ENCODE measurements around the gene GNB1. TPM values are rescaled to one million over a fixed set of nuclear protein-coding genes. Genes with fewer than 3 reads are reported as not detected.
A peak's percentile ranks its signal among the peaks of the same experiment; 100 is the strongest.

GNB1 gene
- total RNA-seq, 5 donors from 2014 or later (not counting 1 experiment from before 2014, with no cell fraction given) = 208 to 295 (median 261) TPM

DNA sequence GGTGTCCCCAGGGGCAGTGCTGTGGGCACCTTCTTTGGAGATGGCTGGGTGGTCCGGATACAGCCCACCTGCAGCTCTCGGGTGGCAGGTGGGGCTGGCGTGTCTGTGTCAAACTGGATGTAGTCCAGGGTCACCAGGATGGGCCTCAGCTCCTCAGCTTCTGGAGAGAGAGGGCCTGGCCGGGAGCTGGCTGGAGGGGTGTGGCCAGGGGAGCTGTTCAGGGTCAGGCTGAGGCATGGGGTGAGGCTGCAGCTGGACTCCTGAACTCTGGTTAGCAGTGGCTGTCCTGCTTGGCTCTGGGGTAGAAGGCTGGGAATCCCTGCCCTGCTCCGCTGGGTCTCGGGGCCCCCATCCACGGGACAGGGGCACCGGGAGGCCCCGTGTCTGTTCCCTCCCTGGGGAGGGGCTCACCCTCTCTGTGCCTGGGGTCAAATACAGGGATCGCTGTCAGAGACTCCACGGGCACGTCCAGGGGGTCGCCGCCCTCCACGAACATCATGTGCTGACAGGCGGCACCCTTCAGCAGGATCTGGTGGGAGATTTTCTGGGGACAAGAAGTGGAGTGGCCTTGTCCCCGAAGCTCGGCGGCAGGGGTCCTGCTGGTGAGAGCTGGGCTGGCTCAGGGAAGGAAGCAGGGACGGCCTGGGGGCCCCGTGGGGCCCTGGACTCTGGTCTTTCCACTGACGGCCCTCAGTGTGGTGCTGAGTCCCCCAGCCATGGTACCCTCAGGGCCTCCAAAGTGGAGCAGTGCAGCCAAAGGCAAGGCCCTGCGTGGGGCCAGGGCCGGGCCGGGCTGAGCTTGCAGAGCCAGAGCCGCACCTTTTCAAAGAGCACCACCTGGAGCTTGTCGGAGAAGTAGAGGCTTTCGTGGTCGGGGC lies 32.3 kb upstream of the GNB1 start:
- ATAC-seq (replicated peaks in 1 of 4) (no peak), DNase-seq (no peak)
- Histone ChIP-seq H3K4me1 (ENCODE audit: control insufficient read depth in 1 of 2, extremely low read depth in 1 of 2, insufficient read depth in 2 of 2, low read length in 2 of 2) (peaks cover 0 to 21% of the 10 kb centered on the region in 2 experiments), H3K4me3 (ENCODE audit: control insufficient read depth in 1 of 2, extremely low read depth in 1 of 2, low read length in 1 of 2) (no peak overlapping the region), H3K36me3 (ENCODE audit: control insufficient read depth in 2 of 2, extremely low read depth in 1 of 2, insufficient read depth in 1 of 2, low read length in 1 of 2) (no peaks in the 10 kb centered on the region), H3K27ac (ENCODE audit: low read length) (no peak overlapping the region), H3K27me3 (replicated peaks in 1 of 2; ENCODE audit: control insufficient read depth in 2 of 2, extremely low read depth in 1 of 2, insufficient read depth in 2 of 2, low read length in 1 of 2) (peaks cover 0 to 2% of the 10 kb centered on the region in 2 experiments), H3K9me3 (no peaks in the 10 kb centered on the region)
- Mint-ChIP-seq H3K4me1 (peaks cover 0 to 3% (median 0%) of the 10 kb centered on the region in 3 donors), H3K36me3 (no peaks in the 10 kb centered on the region), H3K27me3 (no peaks in the 10 kb centered on the region), H3K27ac (no peak overlapping the region), H3K4me3 (no peak overlapping the region), H3K9me3 (no peaks in the 10 kb centered on the region)
- ChIA-PET CTCF (no interaction called here), POLR2A (interaction anchor here (0.5 kb wide), 2 partner anchors 46 to 143 kb away, joined by 3 to 7 read pairs; no protein-coding TSS in a partner anchor)
- 80% methylated on average over 29 of the region's 29 CpGs for WGBS (ENCODE audit: insufficient coverage)

DNA sequence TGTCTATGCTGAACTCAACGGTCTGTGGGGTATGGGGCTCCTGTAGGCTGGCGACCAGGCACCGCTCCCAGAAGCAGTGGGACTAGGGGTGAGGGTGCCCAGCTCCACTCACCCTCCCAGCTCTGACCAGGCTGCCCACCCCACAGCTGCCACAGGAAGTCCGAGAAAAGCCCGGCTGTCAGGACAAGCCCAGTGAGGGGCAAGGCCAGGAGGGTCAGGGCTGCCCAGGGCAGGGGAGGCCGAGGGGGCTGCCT lies 31.7 kb upstream of the GNB1 start:
- Mint-ChIP-seq H3K27ac (no peak overlapping the region), H3K27me3 (no peaks in the 10 kb centered on the region), H3K36me3 (no peaks in the 10 kb centered on the region), H3K4me3 (no peak overlapping the region), H3K9me3 (no peaks in the 10 kb centered on the region), H3K4me1 (peaks cover 0 to 8% (median 0%) of the 10 kb centered on the region in 3 donors)
- CTCF ChIA-PET = no interaction called here
- Histone ChIP-seq H3K9me3 (no peaks in the 10 kb centered on the region), H3K36me3 (ENCODE audit: control insufficient read depth in 2 of 2, extremely low read depth in 1 of 2, insufficient read depth in 1 of 2, low read length in 1 of 2) (no peaks in the 10 kb centered on the region), H3K27ac (ENCODE audit: low read length) (no peak overlapping the region), H3K27me3 (replicated peaks in 1 of 2; ENCODE audit: control insufficient read depth in 2 of 2, extremely low read depth in 1 of 2, insufficient read depth in 2 of 2, low read length in 1 of 2) (peaks cover 0 to 4% of the 10 kb centered on the region in 2 experiments), H3K4me1 (ENCODE audit: control insufficient read depth in 1 of 2, extremely low read depth in 1 of 2, insufficient read depth in 2 of 2, low read length in 2 of 2) (peaks cover 0 to 26% of the 10 kb centered on the region in 2 experiments), H3K4me3 (ENCODE audit: control insufficient read depth in 1 of 2, extremely low read depth in 1 of 2, low read length in 1 of 2) (no peak overlapping the region)
- POLR2A ChIA-PET = interaction anchor here in 1 of 2 donors (0.5 kb wide), 1 partner anchor 46 kb away, joined by 7 read pairs; no protein-coding TSS in a partner anchor
- WGBS (ENCODE audit: insufficient coverage) = 78% methylated on average over 3 of the region's 6 CpGs
- DNase-seq (no peak), ATAC-seq (replicated peaks in 1 of 4) (no peak)

- POLR2A ChIA-PET = interaction anchor here in 1 of 2 donors (0.5 kb wide), 1 partner anchor 45 kb away, joined by 7 read pairs; no protein-coding TSS in a partner anchor
- Mint-ChIP-seq H3K9me3 (no peaks in the 10 kb centered on the region), H3K27ac (no peak overlapping the region), H3K36me3 (no peaks in the 10 kb centered on the region), H3K4me3 (no peak overlapping the region), H3K27me3 (no peaks in the 10 kb centered on the region), H3K4me1 (peaks cover 0 to 11% (median 0%) of the 10 kb centered on the region in 3 donors)
- Histone ChIP-seq H3K27ac (ENCODE audit: low read length) (no peak overlapping the region), H3K36me3 (ENCODE audit: control insufficient read depth in 2 of 2, extremely low read depth in 1 of 2, insufficient read depth in 1 of 2, low read length in 1 of 2) (no peaks in the 10 kb centered on the region), H3K9me3 (no peaks in the 10 kb centered on the region), H3K4me1 (ENCODE audit: control insufficient read depth in 1 of 2, extremely low read depth in 1 of 2, insufficient read depth in 2 of 2, low read length in 2 of 2) (peaks cover 0 to 28% of the 10 kb centered on the region in 2 experiments), H3K4me3 (ENCODE audit: control insufficient read depth in 1 of 2, extremely low read depth in 1 of 2, low read length in 1 of 2) (no peak overlapping the region), H3K27me3 (replicated peaks in 1 of 2; ENCODE audit: control insufficient read depth in 2 of 2, extremely low read depth in 1 of 2, insufficient read depth in 2 of 2, low read length in 1 of 2) (peaks cover 0 to 4% of the 10 kb centered on the region in 2 experiments)
- CTCF ChIA-PET = no interaction called here
- no peak for DNase-seq
- ATAC-seq (replicated peaks in 1 of 4) = no peak
- 87% methylated on average over 9 of the region's 16 CpGs for WGBS (ENCODE audit: insufficient coverage)
These were observed 31.2 kb upstream of the GNB1 start for GRCh38 chr1:1921901-1922701.

DNA sequence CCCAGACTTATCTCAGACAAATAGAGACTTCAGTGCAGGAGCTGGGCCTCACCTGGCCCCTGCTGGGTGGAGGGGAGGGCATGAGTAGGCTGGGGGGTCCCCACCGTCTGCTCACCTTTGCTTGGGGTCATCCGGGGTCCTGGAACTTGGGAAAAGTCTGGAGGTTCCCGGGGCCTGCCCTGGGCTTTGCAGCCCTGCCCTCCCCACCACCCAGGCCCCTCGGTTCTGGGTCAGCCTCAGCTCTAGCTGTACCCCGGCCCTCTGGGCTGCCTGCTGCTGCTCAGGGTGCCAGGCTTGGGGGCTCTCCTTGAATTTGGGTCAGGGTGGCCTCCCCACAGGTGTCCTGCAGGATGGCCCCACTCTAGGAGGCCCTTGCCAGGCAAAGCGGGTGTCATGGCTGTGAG lies 30.6 kb upstream of the GNB1 start:
- POLR2A ChIA-PET = no interaction called here
- Mint-ChIP-seq H3K4me1 (peaks cover 0 to 11% (median 0%) of the 10 kb centered on the region in 3 donors), H3K4me3 (no peak overlapping the region), H3K36me3 (no peaks in the 10 kb centered on the region), H3K9me3 (no peaks in the 10 kb centered on the region), H3K27me3 (no peaks in the 10 kb centered on the region), H3K27ac (no peak overlapping the region)
- peaks cover 0 to 4% of the 10 kb centered on the region in 2 experiments for H3K27me3 ChIP-seq (replicated peaks in 1 of 2; ENCODE audit: control insufficient read depth in 2 of 2, extremely low read depth in 1 of 2, insufficient read depth in 2 of 2, low read length in 1 of 2)
- H3K27ac ChIP-seq (ENCODE audit: low read length) = no peak overlapping the region
- WGBS (ENCODE audit: insufficient coverage) = 78% methylated on average over 4 of the region's 6 CpGs
- ATAC-seq (replicated peaks in 1 of 4) (no peak), DNase-seq (no peak)
- H3K9me3 ChIP-seq = no peaks in the 10 kb centered on the region
- H3K4me1 ChIP-seq (ENCODE audit: control insufficient read depth in 1 of 2, extremely low read depth in 1 of 2, insufficient read depth in 2 of 2, low read length in 2 of 2) = peaks cover 0 to 28% of the 10 kb centered on the region in 2 experiments
- H3K36me3 ChIP-seq (ENCODE audit: control insufficient read depth in 2 of 2, extremely low read depth in 1 of 2, insufficient read depth in 1 of 2, low read length in 1 of 2) = no peaks in the 10 kb centered on the region
- H3K4me3 ChIP-seq (ENCODE audit: control insufficient read depth in 1 of 2, extremely low read depth in 1 of 2, low read length in 1 of 2) = no peak overlapping the region
- CTCF ChIA-PET = no interaction called here

DNA sequence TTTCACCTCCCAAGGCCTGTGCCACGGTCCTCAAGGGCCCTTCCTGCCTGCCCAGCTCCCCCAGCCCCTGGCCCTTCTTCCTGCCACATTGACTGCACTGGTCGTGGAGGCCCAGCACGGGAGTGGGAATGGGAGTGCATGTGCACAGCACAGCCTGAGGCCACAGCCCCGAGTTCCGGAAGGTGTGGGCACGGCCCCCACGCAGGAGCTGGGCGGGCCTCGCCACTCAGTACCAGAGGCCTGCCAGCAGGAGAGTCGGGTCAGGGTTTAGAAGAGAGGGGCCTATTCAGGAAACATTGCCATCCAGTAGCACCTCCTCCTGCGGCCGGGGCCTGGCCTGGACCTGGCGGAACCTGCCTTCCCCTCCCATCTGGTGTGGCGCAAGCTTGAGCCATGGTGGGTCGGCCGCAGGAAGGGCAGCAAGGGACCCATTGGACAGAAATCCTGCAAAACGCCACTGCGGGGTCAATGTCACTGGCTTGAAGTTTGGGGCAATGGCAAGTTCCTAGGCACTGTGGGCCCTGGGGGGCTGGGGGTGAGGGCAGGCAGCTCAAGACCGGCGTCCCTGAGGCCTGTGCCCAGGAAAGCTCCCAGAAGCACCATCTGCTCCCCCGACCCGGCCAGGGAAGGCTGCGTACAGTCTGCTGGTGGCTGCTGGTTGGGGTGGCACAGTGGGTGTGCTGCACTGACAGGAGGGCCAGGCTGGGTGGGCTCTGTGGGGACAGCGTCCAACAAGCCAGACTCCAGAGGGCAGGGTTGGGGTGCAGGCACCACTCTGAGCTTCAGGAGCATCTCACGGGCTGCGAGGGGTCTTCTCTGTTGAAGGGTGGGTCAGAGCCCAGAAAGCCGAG lies 29.9 kb upstream of the GNB1 start:
- H3K9me3 ChIP-seq = no peaks in the 10 kb centered on the region
- no peaks in the 10 kb centered on the region for H3K27me3 Mint-ChIP-seq
- no peaks in the 10 kb centered on the region for H3K36me3 ChIP-seq (ENCODE audit: control insufficient read depth in 2 of 2, extremely low read depth in 1 of 2, insufficient read depth in 1 of 2, low read length in 1 of 2)
- H3K4me1 Mint-ChIP-seq = peaks cover 0 to 11% (median 0%) of the 10 kb centered on the region in 3 donors
- peaks cover 0 to 8% of the 10 kb centered on the region in 2 experiments for H3K27me3 ChIP-seq (replicated peaks in 1 of 2; ENCODE audit: control insufficient read depth in 2 of 2, extremely low read depth in 1 of 2, insufficient read depth in 2 of 2, low read length in 1 of 2)
- peaks cover 0 to 28% of the 10 kb centered on the region in 2 experiments for H3K4me1 ChIP-seq (ENCODE audit: control insufficient read depth in 1 of 2, extremely low read depth in 1 of 2, insufficient read depth in 2 of 2, low read length in 2 of 2)
- no peak for DNase-seq
- peak overlapping the region; percentile 63 for H3K27ac ChIP-seq (ENCODE audit: low read length)
- POLR2A ChIA-PET = no interaction called here
- no peaks in the 10 kb centered on the region for H3K36me3 Mint-ChIP-seq
- no peaks in the 10 kb centered on the region for H3K9me3 Mint-ChIP-seq
- no peak overlapping the region for H3K4me3 Mint-ChIP-seq
- no peak for ATAC-seq (replicated peaks in 1 of 4)
- CTCF ChIA-PET = no interaction called here
- H3K4me3 ChIP-seq (ENCODE audit: control insufficient read depth in 1 of 2, extremely low read depth in 1 of 2, low read length in 1 of 2) = no peak overlapping the region
- H3K27ac Mint-ChIP-seq = no peak overlapping the region
- 89% methylated on average over 24 of the region's 27 CpGs for WGBS (ENCODE audit: insufficient coverage)

Measured in T-cell (primary cell).